NOMO-1 treated with dmso at 0.1 percent for 144 hours (cell line): ENCODE data around the gene COPS2.

Experiments
- DNase-seq: peaks from one replicate; lab custom pipeline; 2025; ENCODE audit not compliant: unreplicated experiment; lab: John Stamatoyannopoulos, UW

COPS2 gene

GRCh38 chr15:49163678-49164077, 8.3 kb upstream of the COPS2 start:
- no peak for DNase-seq

- no peak for DNase-seq
These were observed 632 bp upstream of the COPS2 start for GRCh38 chr15:49155834-49156627.

DNA sequence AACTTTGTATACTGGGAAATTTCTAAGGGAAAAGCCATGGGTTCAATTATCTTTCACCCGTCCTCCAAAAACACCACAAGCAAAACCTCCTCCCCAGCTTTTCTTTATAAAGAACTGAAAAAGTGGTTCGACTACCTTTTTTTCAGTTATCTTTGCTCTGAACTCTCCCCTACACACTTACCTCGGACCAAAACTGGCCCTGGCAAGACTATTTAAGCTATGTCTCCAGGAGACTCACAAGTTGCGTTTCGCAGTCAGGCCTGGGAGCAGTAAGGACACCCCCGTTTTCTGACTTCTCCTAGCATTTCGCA, 645 bp downstream of the COPS2 start:
- DNase-seq: no peak

DNA sequence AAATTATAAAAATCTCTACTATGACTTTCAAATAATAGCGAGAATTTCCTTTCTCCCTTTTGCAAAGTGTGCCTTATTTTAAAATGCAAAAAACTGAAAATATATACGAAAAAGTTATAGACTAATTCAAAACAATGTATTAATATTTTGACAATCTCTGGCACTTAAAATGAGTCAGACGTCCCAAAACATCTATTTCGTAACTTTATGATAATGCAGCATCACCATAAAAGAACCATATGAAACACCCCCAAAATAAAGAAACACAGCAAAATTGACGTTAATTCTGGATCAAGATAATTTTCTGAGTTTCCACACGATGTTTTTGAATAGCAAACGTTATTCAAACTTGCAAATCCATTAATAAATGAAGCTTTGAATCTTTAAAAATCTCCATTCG, 1.0 kb downstream of the COPS2 start:
- DNase-seq: no peak

GRCh38 chr15:49152552-49153312, 2.7 kb downstream of the COPS2 start:
- no peak for DNase-seq

- DNase-seq: no peak
These were observed 3.6 kb downstream of the COPS2 start for GRCh38 chr15:49151831-49152230.

GRCh38 chr15:49148727-49149126, 6.7 kb downstream of the COPS2 start:
- no peak for DNase-seq

DNA sequence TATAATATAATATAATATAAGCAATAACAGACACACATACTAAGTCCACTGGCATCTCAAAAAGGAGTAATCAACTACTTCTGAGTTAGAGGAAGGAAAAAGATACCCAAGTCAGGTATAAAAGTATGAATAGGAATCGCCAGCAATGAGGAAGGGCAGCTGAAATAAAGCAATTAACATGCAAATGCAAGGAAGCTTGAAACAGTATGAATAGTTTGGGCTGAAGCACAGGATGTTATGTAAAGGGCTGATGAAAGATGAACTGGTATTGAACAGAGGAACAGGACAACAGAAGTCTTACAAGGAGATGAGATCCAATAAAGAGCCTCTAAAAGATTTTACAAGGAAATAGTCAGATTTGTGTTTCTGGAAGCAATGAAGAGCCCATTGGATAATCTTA, 7.1 kb downstream of the COPS2 start:
- peak; percentile 14 for DNase-seq

DNA sequence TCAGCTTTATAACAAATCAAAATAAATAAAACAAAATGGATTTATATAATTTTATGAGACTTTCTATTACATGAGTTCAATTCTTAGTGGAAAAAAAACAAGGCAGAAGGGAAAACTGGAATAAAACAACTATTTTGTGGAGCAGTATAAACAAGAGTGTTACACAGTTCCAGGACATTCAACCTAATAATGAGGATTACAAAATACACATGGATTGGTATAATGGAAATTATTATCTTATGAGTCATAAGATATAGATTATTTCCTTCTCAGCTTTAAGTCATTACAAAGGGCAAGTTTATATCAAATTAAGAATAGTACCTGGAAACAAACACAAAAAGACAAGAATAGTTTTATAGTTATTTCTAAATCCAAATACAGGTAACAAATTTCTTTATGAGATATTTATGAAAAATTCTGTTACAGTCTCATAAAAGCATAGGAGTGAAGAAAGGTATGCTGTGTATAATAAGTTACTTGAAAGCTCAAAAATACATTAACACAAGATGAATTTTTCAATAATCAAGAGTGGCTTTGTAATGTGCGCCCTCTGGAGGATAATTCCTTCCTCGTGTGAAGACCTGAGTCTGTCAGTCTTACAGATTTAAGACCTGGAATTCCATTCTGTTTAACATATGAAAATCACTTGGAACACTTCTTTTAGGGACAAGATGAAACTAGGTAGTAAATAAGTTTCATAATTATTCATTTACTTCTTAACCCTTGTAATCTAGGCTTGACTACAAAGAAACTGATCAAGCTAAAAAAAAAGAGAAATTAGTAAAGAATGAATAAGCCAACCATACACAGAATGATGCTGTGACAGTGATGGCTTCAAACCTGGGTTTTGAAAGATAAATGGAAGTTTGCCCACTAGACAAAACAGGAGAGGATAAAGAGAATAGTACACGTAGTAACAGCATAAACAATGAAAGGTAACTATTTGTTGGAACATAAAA, 9.5 kb downstream of the COPS2 start:
- no peak for DNase-seq

DNA sequence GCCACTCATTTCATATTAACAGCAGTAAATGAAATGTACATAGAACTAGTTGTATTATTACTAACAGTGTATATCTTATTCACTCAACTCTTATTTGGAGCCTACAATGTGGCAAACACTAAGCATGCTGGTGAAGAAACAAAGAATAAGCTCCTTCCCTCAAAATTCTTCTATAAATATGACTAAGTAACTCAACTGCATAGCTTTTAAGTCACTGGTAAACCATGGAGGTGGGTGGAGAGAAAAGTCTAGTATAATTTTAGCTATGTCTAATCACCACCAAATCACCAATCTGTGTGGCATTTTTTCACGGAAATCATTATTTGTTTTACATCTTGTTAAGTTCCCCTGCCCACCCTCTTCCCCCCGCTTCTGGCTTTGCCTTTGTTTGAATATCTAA, 17.5 kb downstream of the COPS2 start:
- no peak for DNase-seq

DNA sequence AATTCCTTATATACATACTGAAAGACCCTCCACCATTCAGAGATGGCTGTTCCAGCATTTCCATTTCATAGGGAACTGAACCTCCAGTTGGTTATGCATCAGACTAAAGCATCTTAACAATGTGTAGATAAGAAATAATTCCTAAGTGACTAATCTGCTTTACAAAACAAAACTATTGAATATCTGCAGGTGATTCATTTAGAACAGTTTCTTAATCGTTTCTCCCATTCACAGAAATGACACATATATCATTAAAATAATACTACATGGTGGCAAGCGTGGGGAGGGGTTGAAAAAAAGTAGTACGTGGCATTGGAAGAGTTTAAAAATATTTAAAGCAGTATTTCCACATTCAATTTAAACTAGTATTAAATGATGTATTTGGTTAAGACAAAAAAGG, 19.5 kb downstream of the COPS2 start:
- DNase-seq: no peak

DNA sequence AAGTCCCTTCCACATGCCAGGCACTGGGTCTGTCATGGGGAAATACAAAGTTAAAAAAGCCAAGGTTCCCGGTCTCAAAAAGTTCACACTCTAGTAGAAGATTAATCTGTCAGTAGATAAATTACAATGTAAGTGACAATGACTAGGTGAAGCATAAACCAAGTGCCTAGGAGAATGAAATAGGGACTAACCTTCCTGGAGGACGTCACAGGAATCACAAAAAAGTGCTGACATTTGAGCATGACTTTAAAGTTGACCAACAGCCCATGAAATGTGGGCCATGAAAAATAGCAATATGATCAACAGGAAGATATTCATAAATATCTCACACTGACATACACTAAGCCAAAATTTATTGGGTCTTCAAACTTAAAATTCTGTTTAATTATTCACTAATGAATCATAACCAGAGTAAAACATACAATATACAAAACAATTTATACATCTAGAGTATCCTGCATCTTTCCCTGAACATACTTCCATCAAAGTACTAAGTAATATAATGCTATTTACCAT, 20.0 kb downstream of the COPS2 start:
- no peak for DNase-seq

- no peak for DNase-seq
These were observed 20.6 kb downstream of the COPS2 start for GRCh38 chr15:49134683-49135341.

DNA sequence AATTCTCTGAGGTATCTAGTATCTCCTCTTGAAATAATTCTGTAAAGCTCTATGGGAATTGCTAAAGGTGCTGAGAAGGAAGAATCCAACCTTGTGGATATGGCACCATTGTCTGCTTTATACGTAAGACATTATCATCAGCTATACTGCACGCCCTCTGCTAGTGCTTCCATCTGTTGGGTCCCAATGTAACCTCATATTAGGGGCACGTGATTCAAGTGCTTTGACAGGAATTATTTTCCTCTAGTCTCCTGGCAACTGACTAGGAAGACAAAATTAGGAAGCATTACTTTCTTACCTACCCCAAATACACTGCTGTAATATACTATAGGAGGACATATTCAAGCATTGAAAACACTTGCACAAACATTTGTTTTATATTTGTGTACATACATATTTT, 24.0 kb downstream of the COPS2 start:
- DNase-seq: no peak

DNA sequence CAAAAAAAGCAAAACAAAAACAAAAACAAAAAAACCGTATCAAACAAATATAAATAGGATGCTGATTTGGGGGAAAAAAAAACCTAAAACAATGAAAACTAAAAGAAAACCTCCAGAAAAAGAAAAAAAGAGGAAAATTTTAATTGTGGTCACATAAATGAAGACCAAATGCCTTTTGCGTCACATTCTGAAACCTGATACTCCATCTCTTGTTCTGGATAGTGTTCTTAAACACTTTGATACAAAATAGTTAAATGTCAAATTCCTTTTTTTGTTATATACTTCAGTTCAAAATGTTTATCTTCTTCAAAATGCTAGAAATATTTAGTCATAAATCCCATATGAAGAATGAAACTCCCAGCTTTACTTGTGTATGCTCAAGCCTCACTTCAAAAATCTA, 31.0 kb downstream of the COPS2 start:
- no peak for DNase-seq

GRCh38 chr15:49122541-49123062, 32.8 kb downstream of the COPS2 start:
- DNase-seq: no peak

DNA sequence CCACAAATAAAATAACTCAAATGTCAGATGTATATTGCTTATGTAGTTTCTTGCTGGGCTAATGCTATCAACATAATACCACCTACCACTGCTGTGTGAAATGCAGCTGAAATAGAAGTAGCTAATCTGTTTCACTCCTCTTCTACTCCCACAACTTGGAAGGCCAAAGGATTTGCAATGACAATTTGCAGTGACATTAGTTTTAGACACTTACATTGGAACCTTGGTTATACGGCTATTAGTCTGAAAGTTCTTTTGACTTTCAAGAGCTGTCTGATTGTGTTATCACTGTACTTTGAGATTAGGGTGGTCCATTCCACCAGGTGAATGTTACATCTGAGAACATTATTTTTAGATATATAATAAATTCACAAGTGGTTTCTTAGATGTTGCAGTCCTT, 33.5 kb downstream of the COPS2 start:
- no peak for DNase-seq

DNA sequence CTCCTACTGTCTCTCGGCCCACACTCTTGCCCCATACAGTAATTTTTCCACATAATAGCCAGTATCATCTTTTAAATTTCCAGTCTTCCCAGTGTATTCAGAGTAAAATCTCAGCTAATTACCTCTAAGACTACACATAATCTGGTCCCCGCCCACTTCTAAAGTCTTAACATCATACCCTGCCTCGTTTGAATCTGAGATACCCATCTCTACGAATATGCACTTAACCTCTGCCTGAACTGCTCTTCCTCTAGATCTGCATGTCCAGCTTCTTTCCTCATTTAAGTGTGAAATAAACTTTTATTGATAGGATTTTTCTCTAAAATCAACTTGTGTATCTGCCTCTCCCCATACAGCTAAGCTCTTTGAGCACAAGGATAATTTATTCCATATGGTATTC, 34.6 kb downstream of the COPS2 start:
- DNase-seq: no peak

- no peak for DNase-seq
These were observed 39.1 kb downstream of the COPS2 start for GRCh38 chr15:49116108-49116857.

DNA sequence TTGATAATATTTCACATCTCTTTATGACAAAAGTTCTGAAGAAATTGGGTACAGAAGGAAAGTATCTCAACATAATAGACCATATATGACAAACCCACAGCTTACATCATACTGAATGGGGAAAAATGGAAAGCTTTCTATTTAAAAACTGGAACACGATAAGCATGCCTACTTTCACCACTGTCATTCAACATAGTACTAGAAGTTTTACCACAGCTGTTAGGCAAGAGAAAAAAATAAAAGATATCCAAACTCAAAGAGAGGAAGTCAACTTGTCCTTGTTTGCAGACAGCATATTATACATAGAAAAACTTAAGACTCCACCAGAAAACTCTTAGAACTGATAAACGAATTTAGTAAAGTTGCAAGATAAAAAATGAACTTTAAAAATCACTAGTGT, 40.3 kb downstream of the COPS2 start:
- DNase-seq: no peak
